Urinary bladder (tissue), 4 donors: Measurements from ENCODE around the gene CDKN1A. TPM values are rescaled to one million over a fixed set of nuclear protein-coding genes. Genes with fewer than 3 reads are reported as not detected.

Experiments
- DNase-seq: peaks from one replicate; pipeline ENCODE4 v3.0.0-alpha.2; 2015; ENCODE audit errors: extremely low spot score
- H3K27ac ChIP-seq: one replicate; pipeline ENCODE4 v1.5.1; 2013; ENCODE audit warnings: low read depth, mild to moderate bottlenecking, moderate library complexity
- H3K36me3 ChIP-seq: one replicate; pipeline ENCODE4 v1.6.1; 2013; ENCODE audit warnings: mild to moderate bottlenecking, moderate library complexity; ENCODE audit not compliant: insufficient read depth
- H3K4me1 ChIP-seq: one replicate; pipeline ENCODE4 v1.6.1; 2013; ENCODE audit warnings: mild to moderate bottlenecking, moderate library complexity; ENCODE audit not compliant: insufficient read depth
- H3K4me3 ChIP-seq: one replicate; pipeline ENCODE4 v1.5.1; 2013; ENCODE audit warnings: low read depth, low read length
- WGBS: extraction: QIAGEN DNeasy Blood & Tissue Kit; methylation state at CpG from one replicate; pipeline ENCODE4 v1.1.7; 2013; 5-methylcytosine and 5-hydroxymethylcytosine counted together
- polyA plus RNA-seq: library from polyadenylated mRNA; stranded (reverse); fragments of 200-250 nt; gene quantifications from one replicate; pipeline ENCODE4 v1.2.3, GENCODE V29; 2013
- total RNA-seq: library from RNA; depleted of rRNA; stranded (reverse); fragments of >200 nt; gene quantifications from one replicate; pipeline ENCODE4 v1.2.3, GENCODE V29; 2014
- donor health status: healthy with polysubstance abuse.
- donor health status: healthy.

CDKN1A gene
- total and polyA plus RNA-seq, 2 donors: 27.4 to 127 TPM

DNA sequence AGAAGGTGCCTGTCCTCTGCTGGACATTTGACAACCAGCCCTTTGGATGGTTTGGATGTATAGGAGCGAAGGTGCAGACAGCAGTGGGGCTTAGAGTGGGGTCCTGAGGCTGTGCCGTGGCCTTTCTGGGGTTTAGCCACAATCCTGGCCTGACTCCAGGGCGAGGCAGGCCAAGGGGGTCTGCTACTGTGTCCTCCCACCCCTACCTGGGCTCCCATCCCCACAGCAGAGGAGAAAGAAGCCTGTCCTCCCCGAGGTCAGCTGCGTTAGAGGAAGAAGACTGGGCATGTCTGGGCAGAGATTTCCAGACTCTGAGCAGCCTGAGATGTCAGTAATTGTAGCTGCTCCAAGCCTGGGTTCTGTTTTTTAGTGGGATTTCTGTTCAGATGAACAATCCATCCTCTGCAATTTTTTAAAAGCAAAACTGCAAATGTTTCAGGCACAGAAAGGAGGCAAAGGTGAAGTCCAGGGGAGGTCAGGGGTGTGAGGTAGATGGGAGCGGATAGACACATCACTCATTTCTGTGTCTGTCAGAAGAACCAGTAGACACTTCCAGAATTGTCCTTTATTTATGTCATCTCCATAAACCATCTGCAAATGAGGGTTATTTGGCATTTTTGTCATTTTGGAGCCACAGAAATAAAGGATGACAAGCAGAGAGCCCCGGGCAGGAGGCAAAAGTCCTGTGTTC, 1.3 kb upstream of the CDKN1A start:
- Histone ChIP-seq H3K4me1 (no peaks in the 10 kb centered on the region), H3K36me3 (no peaks in the 10 kb centered on the region), H3K4me3 (no peak overlapping the region), H3K27ac (peak overlapping the region; percentile 69)
- DNase-seq: no peak
- 53% methylated on average over 7 of the region's 7 CpGs for WGBS

DNA sequence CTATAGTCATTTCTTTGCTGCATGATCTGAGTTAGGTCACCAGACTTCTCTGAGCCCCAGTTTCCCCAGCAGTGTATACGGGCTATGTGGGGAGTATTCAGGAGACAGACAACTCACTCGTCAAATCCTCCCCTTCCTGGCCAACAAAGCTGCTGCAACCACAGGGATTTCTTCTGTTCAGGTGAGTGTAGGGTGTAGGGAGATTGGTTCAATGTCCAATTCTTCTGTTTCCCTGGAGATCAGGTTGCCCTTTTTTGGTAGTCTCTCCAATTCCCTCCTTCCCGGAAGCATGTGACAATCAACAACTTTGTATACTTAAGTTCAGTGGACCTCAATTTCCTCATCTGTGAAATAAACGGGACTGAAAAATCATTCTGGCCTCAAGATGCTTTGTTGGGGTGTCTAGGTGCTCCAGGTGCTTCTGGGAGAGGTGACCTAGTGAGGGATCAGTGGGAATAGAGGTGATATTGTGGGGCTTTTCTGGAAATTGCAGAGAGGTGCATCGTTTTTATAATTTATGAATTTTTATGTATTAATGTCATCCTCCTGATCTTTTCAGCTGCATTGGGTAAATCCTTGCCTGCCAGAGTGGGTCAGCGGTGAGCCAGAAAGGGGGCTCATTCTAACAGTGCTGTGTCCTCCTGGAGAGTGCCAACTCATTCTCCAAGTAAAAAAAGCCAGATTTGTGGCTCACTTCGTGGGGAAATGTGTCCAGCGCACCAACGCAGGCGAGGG, 594 bp upstream of the CDKN1A start:
- H3K4me3 ChIP-seq: no peak overlapping the region

DNA sequence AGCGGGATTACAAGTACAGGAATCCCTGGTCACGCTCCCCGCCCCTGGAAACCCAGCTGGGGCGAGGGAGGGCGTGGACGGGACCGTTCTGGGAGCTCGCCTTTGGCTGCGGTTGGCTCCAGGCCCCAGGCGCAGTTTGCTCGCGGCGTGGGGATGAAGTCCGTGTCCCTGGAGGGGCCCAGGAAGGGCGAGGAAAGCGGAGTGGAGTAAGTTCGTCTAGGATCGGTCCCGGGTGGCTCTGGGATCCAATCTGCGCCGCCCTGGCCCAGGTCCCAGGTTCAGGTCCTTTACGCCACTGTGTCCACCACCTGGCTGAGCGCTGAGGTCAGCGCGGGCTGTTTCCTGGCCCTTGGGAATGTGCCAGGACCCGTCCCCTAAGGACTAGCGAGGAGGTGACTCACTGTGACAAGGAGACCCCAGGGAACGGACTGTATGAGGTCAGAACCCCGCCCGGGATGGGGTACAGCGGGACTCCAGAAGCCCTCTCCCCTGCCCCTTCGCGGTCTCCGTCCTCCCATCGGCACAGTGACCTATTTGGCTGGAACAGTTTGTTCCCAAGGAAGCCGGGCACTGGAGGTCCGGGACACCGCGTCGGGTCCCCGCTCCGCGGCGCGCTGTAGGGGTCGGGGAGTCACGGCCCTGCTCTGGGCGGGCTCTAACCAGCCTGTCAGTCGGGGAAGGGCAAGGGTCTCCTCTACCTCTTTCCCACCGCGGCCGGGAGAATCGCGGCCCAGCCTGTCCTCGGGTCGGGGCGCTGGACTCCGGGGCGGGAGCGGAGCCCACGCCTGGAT, 724 bp downstream of the CDKN1A start:
- Histone ChIP-seq H3K36me3 (peaks cover 7% of the 10 kb centered on the region), H3K27ac (peak overlapping the region; percentile 95), H3K4me1 (no peaks in the 10 kb centered on the region), H3K4me3 (peak overlapping the region; percentile 79)
- DNase-seq: no peak
- WGBS: under 1% methylated on average over 61 of the region's 61 CpGs

More for the DNA sequence above, 594 bp upstream of the CDKN1A start:
- Histone ChIP-seq H3K36me3 (no peaks in the 10 kb centered on the region), H3K4me1 (no peaks in the 10 kb centered on the region), H3K27ac (peak overlapping the region; percentile 11)
- no peak for DNase-seq
- WGBS: 19% methylated on average over 10 of the region's 10 CpGs

DNA sequence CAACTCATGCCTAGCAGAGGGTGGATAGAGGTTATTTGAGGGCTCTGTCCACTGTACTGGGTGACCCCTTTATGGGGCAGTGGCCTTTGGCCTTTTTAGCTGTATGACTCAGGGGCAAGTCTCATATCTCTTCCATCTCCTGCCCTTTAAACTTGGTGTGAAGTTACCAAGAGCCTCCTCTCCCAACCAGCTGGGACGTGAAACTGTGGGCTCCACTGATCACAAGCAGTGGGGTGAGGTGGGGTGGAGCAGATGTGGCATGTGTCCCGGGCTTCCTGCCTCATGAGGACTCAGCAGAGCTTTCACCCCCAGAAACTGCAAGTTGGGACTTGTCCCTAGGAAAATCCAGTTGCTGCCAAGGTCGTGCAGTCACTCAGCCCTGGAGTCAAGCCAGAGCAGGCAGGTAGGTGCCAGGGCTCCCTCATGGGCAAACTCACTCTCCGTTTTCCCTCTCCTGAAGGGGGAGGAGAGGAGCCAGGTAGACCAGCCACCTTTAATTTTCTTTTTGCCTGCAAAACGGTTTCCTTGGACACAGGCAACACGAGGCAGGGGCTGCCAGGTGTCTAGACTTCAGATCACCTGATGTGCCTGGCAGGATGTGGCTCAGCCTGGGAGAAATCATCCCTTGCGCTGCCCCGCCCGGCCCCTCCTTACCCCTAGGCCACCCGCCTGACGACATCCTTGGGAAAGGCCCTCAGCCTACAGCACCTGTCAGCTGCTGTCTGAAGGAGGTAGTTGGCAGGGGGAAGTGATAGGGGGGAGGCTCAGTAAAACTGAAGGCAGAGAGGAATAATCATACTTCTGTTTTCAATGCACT, 4.0 kb downstream of the CDKN1A start:
- peak; percentile 76 for DNase-seq
- peak overlapping the region; percentile 15 for H3K27ac ChIP-seq
- H3K36me3 ChIP-seq: peaks cover 9% of the 10 kb centered on the region
- WGBS: 71% methylated on average over 11 of the region's 11 CpGs
- H3K4me3 ChIP-seq: no peak overlapping the region
- no peaks in the 10 kb centered on the region for H3K4me1 ChIP-seq

DNA sequence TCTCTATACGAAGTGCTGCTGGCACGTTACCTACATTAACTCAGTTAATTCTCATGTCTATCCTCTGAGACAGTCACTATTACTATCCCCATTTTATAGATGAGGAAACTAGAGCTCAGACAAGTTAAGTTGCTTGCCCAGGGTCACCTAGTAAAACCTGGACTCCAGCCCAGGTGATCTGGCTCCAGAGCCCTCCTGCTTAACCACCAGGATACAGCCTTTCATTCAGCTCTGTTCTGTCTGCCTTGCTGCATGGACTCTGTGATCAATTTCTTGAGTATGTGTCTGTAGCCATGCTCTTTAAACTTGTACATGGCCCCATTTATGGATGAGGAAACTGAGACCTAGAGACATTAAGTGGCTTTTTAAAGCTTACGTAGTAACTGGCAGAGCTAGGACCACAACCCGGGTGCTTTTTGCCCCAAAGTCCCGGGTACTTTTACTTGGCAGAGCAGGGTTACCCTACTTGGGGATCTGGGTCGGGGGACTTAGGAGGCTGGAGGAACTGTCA, 4.7 kb downstream of the CDKN1A start:
- Histone ChIP-seq H3K27ac (peak overlapping the region; percentile 15), H3K4me3 (no peak overlapping the region), H3K36me3 (peaks cover 9% of the 10 kb centered on the region), H3K4me1 (no peaks in the 10 kb centered on the region)
- DNase-seq: no peak
- 87% methylated on average over 6 of the region's 6 CpGs for WGBS

DNA sequence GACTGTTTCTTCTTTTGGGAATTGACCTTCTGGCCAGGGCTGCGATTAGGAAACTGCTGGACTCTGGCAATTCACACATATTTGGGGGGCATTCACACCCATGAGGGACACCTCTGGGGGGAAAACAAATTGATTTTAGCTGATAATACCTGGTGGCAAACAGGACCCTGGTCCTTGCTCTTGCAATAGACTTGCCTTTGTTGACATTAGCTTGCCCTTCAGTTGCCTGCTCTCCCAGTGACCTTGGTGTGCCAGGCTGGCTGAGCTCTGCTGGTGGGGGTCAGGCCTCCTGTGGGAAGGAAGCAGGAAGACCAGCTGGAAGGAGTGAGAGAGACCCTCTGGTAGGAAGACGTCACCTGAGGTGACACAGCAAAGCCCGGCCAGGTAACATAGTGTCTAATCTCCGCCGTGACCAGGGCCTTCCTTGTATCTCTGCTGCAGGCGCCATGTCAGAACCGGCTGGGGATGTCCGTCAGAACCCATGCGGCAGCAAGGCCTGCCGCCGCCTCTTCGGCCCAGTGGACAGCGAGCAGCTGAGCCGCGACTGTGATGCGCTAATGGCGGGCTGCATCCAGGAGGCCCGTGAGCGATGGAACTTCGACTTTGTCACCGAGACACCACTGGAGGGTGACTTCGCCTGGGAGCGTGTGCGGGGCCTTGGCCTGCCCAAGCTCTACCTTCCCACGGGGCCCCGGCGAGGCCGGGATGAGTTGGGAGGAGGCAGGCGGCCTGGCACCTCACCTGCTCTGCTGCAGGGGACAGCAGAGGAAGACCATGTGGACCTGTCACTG, 5.3 kb downstream of the CDKN1A start:
- Histone ChIP-seq H3K4me1 (no peaks in the 10 kb centered on the region), H3K27ac (no peak overlapping the region), H3K4me3 (no peak overlapping the region), H3K36me3 (peaks cover 9% of the 10 kb centered on the region)
- DNase-seq: no peak
- 96% methylated on average over 29 of the region's 29 CpGs for WGBS

DNA sequence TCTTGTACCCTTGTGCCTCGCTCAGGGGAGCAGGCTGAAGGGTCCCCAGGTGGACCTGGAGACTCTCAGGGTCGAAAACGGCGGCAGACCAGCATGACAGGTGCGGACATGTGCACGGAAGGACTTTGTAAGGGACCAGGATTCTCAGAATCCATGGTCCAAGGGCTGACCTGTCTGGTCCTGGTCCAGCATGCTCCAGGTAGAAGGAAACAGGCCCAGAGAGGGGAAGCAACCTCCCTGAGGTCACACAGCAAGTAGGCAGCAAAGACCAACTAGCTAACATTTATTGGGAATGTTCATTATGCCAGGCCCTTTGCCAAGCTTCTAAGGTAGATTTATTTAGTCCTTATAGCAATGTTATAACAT, 5.9 kb downstream of the CDKN1A start:
- Histone ChIP-seq H3K4me1 (no peaks in the 10 kb centered on the region), H3K4me3 (no peak overlapping the region), H3K27ac (no peak overlapping the region), H3K36me3 (peaks cover 9% of the 10 kb centered on the region)
- WGBS: 95% methylated on average over 6 of the region's 6 CpGs
- DNase-seq: no peak

DNA sequence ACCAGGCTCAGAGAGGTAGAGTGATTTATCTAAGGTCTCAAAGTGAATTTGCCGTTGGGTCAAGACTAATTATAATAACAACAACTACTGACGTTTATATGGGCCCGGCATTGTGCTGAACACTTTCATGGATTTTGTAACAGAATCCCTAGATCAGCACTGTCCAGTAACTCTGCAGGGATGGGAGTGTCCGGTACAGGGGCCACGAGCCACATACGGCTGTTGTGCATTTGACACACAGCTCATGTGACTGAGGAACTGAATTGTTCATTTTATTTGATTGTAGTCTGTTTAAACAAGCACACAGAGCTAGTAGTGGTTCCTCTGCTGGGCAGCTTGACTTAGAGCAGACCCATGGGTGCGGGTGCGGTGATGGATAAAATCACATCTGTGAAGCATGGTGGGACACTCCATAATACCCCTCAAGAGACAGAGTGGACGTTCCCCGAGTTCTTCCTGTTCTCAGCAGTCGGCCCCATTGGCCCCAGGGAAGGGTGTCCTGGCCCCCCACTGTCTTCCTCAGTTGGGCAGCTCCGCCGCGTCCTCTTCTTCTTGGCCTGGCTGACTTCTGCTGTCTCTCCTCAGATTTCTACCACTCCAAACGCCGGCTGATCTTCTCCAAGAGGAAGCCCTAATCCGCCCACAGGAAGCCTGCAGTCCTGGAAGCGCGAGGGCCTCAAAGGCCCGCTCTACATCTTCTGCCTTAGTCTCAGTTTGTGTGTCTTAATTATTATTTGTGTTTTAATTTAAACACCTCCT, 6.8 kb downstream of the CDKN1A start:
- Histone ChIP-seq H3K4me1 (no peaks in the 10 kb centered on the region), H3K4me3 (no peak overlapping the region), H3K36me3 (peaks cover 9% of the 10 kb centered on the region), H3K27ac (no peak overlapping the region)
- DNase-seq: no peak
- WGBS: 86% methylated on average over 20 of the region's 20 CpGs

DNA sequence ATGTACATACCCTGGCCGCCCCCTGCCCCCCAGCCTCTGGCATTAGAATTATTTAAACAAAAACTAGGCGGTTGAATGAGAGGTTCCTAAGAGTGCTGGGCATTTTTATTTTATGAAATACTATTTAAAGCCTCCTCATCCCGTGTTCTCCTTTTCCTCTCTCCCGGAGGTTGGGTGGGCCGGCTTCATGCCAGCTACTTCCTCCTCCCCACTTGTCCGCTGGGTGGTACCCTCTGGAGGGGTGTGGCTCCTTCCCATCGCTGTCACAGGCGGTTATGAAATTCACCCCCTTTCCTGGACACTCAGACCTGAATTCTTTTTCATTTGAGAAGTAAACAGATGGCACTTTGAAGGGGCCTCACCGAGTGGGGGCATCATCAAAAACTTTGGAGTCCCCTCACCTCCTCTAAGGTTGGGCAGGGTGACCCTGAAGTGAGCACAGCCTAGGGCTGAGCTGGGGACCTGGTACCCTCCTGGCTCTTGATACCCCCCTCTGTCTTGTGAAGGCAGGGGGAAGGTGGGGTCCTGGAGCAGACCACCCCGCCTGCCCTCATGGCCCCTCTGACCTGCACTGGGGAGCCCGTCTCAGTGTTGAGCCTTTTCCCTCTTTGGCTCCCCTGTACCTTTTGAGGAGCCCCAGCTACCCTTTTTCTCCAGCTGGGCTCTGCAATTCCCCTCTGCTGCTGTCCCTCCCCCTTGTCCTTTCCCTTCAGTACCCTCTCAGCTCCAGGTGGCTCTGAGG, 7.6 kb downstream of the CDKN1A start:
- Histone ChIP-seq H3K4me1 (no peaks in the 10 kb centered on the region), H3K36me3 (peaks cover 9% of the 10 kb centered on the region), H3K4me3 (no peak overlapping the region), H3K27ac (no peak overlapping the region)
- 73% methylated on average over 11 of the region's 11 CpGs for WGBS
- DNase-seq: no peak

DNA sequence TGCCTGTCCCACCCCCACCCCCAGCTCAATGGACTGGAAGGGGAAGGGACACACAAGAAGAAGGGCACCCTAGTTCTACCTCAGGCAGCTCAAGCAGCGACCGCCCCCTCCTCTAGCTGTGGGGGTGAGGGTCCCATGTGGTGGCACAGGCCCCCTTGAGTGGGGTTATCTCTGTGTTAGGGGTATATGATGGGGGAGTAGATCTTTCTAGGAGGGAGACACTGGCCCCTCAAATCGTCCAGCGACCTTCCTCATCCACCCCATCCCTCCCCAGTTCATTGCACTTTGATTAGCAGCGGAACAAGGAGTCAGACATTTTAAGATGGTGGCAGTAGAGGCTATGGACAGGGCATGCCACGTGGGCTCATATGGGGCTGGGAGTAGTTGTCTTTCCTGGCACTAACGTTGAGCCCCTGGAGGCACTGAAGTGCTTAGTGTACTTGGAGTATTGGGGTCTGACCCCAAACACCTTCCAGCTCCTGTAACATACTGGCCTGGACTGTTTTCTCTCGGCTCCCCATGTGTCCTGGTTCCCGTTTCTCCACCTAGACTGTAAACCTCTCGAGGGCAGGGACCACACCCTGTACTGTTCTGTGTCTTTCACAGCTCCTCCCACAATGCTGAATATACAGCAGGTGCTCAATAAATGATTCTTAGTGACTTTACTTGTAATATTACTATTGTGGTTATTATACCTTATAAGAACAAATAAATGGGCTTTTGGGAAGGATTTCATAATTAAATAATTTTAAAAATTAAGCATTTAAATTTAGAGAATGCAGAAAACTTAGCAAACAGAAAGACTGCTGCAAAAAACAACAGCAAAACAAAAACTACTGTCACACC, 8.4 kb downstream of the CDKN1A start:
- no peak overlapping the region for H3K27ac ChIP-seq
- WGBS: 90% methylated on average over 10 of the region's 10 CpGs
- no peaks in the 10 kb centered on the region for H3K4me1 ChIP-seq
- no peak overlapping the region for H3K4me3 ChIP-seq
- H3K36me3 ChIP-seq: peaks cover 9% of the 10 kb centered on the region
- no peak for DNase-seq
